Measurements from ENCODE around the gene CNEP1R1.

DNA sequence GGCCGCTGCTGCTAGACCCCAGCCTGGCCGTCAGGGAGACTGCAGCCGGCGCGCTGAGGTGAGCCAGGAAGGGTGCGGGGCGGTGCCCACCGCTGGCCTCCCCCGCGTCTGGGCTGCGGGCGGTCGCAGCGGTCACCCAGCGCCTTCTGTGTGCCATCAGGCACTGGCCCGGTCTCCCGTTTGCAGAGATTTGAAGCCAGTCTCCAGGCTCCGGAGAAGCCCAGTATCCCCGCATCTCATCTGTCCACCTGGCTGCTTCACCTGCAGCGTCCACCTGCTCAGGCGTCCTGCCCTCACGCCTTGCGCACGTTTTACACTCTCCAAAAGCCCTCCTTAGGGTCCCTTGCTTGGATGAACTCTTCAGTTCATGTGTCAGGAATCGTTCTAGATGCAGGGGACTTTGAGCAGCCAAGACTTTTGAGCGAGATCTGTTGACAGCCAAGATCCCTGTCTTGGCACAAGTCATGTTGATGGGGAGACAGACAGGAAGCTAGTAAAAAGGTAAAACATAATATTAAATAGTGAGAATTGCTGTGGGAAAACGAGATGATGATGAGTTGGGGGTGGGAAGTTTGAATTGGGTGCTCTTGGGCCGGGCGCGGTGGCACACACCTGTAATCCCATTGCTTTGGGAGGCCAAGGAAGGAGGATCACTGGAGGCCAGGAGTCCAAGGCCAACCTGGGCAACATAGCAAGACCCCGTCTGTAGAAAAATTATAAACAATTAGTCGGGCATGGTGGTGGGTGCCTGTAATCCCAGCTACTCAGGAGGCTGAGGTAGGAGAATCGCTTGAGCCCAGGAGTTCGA is 41.7 kb downstream of the CNEP1R1 start:
- TF ChIP-seq, protein P1, sequence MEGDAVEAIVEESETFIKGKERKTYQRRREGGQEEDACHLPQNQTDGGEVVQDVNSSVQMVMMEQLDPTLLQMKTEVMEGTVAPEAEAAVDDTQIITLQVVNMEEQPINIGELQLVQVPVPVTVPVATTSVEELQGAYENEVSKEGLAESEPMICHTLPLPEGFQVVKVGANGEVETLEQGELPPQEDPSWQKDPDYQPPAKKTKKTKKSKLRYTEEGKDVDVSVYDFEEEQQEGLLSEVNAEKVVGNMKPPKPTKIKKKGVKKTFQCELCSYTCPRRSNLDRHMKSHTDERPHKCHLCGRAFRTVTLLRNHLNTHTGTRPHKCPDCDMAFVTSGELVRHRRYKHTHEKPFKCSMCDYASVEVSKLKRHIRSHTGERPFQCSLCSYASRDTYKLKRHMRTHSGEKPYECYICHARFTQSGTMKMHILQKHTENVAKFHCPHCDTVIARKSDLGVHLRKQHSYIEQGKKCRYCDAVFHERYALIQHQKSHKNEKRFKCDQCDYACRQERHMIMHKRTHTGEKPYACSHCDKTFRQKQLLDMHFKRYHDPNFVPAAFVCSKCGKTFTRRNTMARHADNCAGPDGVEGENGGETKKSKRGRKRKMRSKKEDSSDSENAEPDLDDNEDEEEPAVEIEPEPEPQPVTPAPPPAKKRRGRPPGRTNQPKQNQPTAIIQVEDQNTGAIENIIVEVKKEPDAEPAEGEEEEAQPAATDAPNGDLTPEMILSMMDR (IDR thresholded peaks at IDR 0.05): no peak
- no peak for TF ChIP-seq POLR2A (IDR thresholded peaks at IDR 0.05)
